ENCODE data around the gene S100A4. TPM values are rescaled to one million over a fixed set of nuclear protein-coding genes. Genes with fewer than 3 reads are reported as not detected.

Gene S100A4
- total and polyA plus RNA-seq, 2 experiments from 2014 or later = 14.2 to 36.0 TPM

GRCh38 chr1:153572569-153573015 is 27.0 kb upstream of the S100A4 start:
- Mint-ChIP-seq H3K9me3 (peaks cover 23% of the 10 kb centered on the region; the same call in 2 of the 3 replicates), H3K27ac (no peak overlapping the region), H3K36me3 (ENCODE audit: low read depth) (no peaks in the 10 kb centered on the region; the same call in 1 of the 3 replicates), H3K4me3 (no peak overlapping the region), H3K27me3 (ENCODE audit: insufficient read depth, low read depth, poor library complexity) (peaks cover 15% of the 10 kb centered on the region), H3K4me1 (peaks cover 15% of the 10 kb centered on the region)
- no peaks in the 10 kb centered on the region for H3K27me3 ChIP-seq (ENCODE audit: insufficient read depth)
- no peaks in the 10 kb centered on the region for H3K9me2 ChIP-seq (ENCODE audit: insufficient read depth)
- H3K4me1 ChIP-seq (ENCODE audit: insufficient read depth) = peaks cover 8% of the 10 kb centered on the region
- DNase-seq (ENCODE audit: low spot score) (peak; percentile 76), ATAC-seq (peak; percentile 69)
- H3K27ac ChIP-seq (ENCODE audit: low read depth) = no peak overlapping the region
- H3K4me3 ChIP-seq = no peak overlapping the region
- H3K36me3 ChIP-seq (ENCODE audit: insufficient read depth) = no peaks in the 10 kb centered on the region
- 0 out of 2 replicates have a peak, but pooled peaks cover 5% of the 10 kb centered on the region for H3F3A ChIP-seq (replicated peaks; ENCODE audit: low read depth)
- no peak overlapping the region for H3K4me2 ChIP-seq
- H2AFZ ChIP-seq = no peak overlapping the region
- H3K79me2 ChIP-seq (replicated peaks; ENCODE audit: insufficient read depth) = no peaks in the 10 kb centered on the region
- TF ChIP-seq CTCF (conservative IDR thresholded peaks at IDR 0.05; ENCODE audit: low read depth in 2 of 2) = peak; percentile 76 to 96
- TF ChIP-seq CREB1 (CRISPR knock-in tag; IDR thresholded peaks at IDR 0.05; ENCODE audit: low read depth) = no peak
- H4K20me1 ChIP-seq (replicated peaks; ENCODE audit: insufficient read depth) = no peaks in the 10 kb centered on the region

DNA sequence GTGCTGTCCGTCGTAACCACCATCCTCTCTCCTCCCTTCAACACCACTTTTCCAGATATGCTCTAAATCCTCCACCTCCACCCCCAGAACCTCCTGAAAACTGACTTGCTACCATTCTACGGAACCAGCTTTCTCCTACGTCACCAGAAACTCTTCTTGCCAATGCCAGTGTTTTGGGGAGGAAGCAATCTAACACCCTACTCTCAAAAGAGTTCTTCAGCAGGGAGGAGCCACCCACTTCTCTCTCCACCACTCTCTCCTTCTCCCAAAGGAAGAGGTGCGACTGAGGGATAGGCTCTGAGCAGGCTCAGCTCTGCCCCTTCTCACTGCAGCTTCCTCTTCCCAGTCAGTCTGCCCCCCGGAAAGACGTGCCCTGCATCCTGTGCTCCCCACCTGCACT is 26.1 kb upstream of the S100A4 start:
- ATAC-seq (no peak), DNase-seq (ENCODE audit: low spot score) (no peak)
- no peak overlapping the region for H2AFZ ChIP-seq
- Mint-ChIP-seq H3K4me3 (no peak overlapping the region), H3K9me3 (peaks cover 23% of the 10 kb centered on the region; the same call in 2 of the 3 replicates), H3K27ac (no peak overlapping the region), H3K27me3 (ENCODE audit: insufficient read depth, low read depth, poor library complexity) (peaks cover 12% of the 10 kb centered on the region), H3K4me1 (peaks cover 22% of the 10 kb centered on the region), H3K36me3 (ENCODE audit: low read depth) (no peaks in the 10 kb centered on the region; the same call in 1 of the 3 replicates)
- no peak overlapping the region for H3K4me3 ChIP-seq
- H3K4me2 ChIP-seq = no peak overlapping the region
- H3K27me3 ChIP-seq (ENCODE audit: insufficient read depth) = no peaks in the 10 kb centered on the region
- TF ChIP-seq ZNF331 (CRISPR knock-in tag; IDR thresholded peaks at IDR 0.05; ENCODE audit: low read depth) (no peak), STAT1 (IDR thresholded peaks at IDR 0.05; ENCODE audit: unreplicated experiment) (no peak), CREB1 (CRISPR knock-in tag; IDR thresholded peaks at IDR 0.05; ENCODE audit: low read depth) (no peak), ETS1 (IDR thresholded peaks at IDR 0.05) (no peak), JUNB (IDR thresholded peaks at IDR 0.05; ENCODE audit: unreplicated experiment) (no peak), EZH2phosphoT487 (IDR thresholded peaks at IDR 0.05; ENCODE audit: unreplicated experiment) (no peak), CTCF (conservative IDR thresholded peaks at IDR 0.05; ENCODE audit: low read depth in 2 of 2) (no peak), POLR2AphosphoS5 (IDR thresholded peaks at IDR 0.05; ENCODE audit: low read depth) (no peak), EZH2 (IDR thresholded peaks at IDR 0.05; ENCODE audit: low read depth, unreplicated experiment) (no peak), NANOG (IDR thresholded peaks at IDR 0.05; ENCODE audit: borderline replicate concordance) (no peak), ZNF114 (CRISPR knock-in tag; IDR thresholded peaks at IDR 0.05) (no peak)
- TF ChIP-seq, protein P1, sequence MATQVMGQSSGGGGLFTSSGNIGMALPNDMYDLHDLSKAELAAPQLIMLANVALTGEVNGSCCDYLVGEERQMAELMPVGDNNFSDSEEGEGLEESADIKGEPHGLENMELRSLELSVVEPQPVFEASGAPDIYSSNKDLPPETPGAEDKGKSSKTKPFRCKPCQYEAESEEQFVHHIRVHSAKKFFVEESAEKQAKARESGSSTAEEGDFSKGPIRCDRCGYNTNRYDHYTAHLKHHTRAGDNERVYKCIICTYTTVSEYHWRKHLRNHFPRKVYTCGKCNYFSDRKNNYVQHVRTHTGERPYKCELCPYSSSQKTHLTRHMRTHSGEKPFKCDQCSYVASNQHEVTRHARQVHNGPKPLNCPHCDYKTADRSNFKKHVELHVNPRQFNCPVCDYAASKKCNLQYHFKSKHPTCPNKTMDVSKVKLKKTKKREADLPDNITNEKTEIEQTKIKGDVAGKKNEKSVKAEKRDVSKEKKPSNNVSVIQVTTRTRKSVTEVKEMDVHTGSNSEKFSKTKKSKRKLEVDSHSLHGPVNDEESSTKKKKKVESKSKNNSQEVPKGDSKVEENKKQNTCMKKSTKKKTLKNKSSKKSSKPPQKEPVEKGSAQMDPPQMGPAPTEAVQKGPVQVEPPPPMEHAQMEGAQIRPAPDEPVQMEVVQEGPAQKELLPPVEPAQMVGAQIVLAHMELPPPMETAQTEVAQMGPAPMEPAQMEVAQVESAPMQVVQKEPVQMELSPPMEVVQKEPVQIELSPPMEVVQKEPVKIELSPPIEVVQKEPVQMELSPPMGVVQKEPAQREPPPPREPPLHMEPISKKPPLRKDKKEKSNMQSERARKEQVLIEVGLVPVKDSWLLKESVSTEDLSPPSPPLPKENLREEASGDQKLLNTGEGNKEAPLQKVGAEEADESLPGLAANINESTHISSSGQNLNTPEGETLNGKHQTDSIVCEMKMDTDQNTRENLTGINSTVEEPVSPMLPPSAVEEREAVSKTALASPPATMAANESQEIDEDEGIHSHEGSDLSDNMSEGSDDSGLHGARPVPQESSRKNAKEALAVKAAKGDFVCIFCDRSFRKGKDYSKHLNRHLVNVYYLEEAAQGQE (IDR thresholded peaks at IDR 0.05; ENCODE audit: unreplicated experiment) = no peak
- peaks cover 14% of the 10 kb centered on the region for H3K4me1 ChIP-seq (ENCODE audit: insufficient read depth)
- H3K36me3 ChIP-seq (ENCODE audit: insufficient read depth) = no peaks in the 10 kb centered on the region
- peaks cover 6% of the 10 kb centered on the region; the same call in 1 of the 2 replicates for H3F3A ChIP-seq (replicated peaks; ENCODE audit: low read depth)
- H3K27ac ChIP-seq (ENCODE audit: low read depth) = no peak overlapping the region
- H3K9me2 ChIP-seq (ENCODE audit: insufficient read depth) = no peaks in the 10 kb centered on the region
- H4K20me1 ChIP-seq (replicated peaks; ENCODE audit: insufficient read depth) = no peaks in the 10 kb centered on the region
- no peaks in the 10 kb centered on the region for H3K79me2 ChIP-seq (replicated peaks; ENCODE audit: insufficient read depth)

Data from GM23338 (cell line).